ENCODE results near the gene WNT9B. TPM values are rescaled to one million over a fixed set of nuclear protein-coding genes. Genes with fewer than 3 reads are reported as not detected.

Gene WNT9B
- total and polyA plus RNA-seq, 11 donors, result 0.19 to 1.4 (median 0.53) TPM

DNA sequence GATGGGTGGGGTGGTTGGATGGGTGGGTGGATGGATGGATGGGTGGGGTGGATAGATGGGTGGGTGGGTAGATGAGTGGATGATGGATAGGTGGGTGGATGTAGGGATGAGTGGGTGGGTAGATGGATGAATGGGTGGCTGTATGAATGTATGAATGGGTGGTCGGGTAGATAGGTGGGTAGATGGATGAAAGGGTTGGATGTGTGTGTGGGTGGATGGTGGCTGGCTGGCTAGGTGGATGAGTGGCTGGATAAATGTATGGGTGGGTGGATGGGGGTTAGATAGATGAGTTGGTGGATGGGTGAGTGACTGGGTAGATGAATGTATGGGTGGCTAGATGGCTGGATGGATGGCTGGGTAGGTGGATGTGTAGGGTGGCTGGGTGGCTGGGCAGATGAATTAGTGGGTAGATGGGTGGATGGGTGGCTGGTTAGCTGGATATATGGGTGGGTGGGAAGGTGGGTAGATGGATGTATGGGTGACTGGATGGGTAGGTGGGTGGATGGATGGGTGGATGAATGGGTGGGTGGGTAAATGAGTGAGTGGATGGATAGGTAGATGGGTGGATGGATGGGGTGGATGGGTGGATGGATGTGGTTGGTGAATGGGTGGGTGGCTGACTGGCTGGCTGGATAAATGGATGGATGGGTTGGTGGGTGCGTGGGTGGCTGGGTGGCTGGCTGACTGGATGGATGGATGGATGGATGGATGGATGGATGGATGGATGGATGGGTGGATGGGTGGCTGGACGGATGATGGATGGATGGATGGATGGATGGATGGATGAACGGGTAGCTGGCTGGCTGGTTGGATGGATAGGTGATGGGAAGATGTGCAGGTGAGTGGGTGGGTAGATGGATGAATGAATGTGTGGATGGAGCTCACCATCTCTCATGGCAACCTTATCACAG is 52.6 kb downstream of the WNT9B start:
- Histone ChIP-seq H3K27ac (no peak overlapping the region), H3K4me3 (no peak overlapping the region), H3K4me1 (peaks cover 0 to 15% (median 6%) of the 10 kb centered on the region in 12 donors), H3K36me3 (no peaks in the 10 kb centered on the region), H3K9me3 (peaks cover 0 to 4% (median 0%) of the 10 kb centered on the region in 12 donors), H3K27me3 (no peaks in the 10 kb centered on the region)
- no peak for DNase-seq
- no peak for ATAC-seq
- WGBS, 4 donors, result 89 to 94% (median 92%) methylated on average over 4 of the region's 4 CpGs
- TF ChIP-seq POLR2A (IDR thresholded peaks at IDR 0.05), result no peak
- TF ChIP-seq, protein P1, sequence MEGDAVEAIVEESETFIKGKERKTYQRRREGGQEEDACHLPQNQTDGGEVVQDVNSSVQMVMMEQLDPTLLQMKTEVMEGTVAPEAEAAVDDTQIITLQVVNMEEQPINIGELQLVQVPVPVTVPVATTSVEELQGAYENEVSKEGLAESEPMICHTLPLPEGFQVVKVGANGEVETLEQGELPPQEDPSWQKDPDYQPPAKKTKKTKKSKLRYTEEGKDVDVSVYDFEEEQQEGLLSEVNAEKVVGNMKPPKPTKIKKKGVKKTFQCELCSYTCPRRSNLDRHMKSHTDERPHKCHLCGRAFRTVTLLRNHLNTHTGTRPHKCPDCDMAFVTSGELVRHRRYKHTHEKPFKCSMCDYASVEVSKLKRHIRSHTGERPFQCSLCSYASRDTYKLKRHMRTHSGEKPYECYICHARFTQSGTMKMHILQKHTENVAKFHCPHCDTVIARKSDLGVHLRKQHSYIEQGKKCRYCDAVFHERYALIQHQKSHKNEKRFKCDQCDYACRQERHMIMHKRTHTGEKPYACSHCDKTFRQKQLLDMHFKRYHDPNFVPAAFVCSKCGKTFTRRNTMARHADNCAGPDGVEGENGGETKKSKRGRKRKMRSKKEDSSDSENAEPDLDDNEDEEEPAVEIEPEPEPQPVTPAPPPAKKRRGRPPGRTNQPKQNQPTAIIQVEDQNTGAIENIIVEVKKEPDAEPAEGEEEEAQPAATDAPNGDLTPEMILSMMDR (IDR thresholded peaks at IDR 0.05), result no peak
- intact Hi-C loops (cut with DNase I), result no loop called here

DNA sequence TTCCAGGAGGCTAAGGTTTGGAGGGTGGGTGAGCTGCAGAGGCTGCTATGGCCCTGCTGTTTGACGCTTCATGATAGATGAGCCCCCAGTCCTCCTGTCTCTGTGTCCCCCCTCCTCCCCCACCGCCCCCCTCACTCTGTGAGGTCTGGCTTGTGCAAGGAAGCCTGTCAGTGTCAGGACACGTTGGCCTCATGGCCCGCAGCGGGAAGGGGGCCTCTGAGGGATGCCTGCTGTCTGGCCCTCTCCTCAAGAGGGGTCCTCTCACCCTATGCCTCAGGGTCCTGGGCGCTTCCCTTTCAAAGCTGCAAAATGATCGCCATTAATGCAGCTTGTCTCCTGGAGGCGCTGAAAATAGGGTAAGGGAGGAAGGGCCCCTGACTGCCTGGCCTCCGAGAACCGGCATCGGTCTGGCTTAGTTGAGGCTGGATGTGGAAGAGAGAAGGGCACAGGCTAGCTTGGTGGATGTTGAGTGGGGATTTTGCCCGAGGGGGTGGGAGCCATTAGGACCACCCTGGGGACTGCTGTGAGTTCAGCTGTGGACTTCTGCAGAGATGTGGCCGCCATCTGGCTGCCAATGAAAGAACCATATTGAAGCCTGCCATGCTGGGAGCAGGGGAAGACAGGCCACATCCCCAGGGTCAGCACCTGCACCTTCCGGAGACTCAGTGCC is 56.8 kb downstream of the WNT9B start:
- no peaks in the 10 kb centered on the region for H3K36me3 ChIP-seq
- 59 to 75% (median 67%) methylated on average over 9 to 14 of the region's 14 CpGs for WGBS, 4 donors
- H3K4me1 ChIP-seq, result peaks cover 0 to 15% (median 6%) of the 10 kb centered on the region in 12 donors
- H3K27me3 ChIP-seq, result no peaks in the 10 kb centered on the region
- no peak for DNase-seq
- H3K4me3 ChIP-seq, result no peak overlapping the region
- H3K27ac ChIP-seq, result no peak overlapping the region
- intact Hi-C loops (cut with DNase I), result no loop called here
- TF ChIP-seq POLR2A (IDR thresholded peaks at IDR 0.05), result no peak
- TF ChIP-seq, protein P1 (IDR thresholded peaks at IDR 0.05), result no peak
- ATAC-seq, result no peak
- H3K9me3 ChIP-seq, result no peaks in the 10 kb centered on the region

DNA sequence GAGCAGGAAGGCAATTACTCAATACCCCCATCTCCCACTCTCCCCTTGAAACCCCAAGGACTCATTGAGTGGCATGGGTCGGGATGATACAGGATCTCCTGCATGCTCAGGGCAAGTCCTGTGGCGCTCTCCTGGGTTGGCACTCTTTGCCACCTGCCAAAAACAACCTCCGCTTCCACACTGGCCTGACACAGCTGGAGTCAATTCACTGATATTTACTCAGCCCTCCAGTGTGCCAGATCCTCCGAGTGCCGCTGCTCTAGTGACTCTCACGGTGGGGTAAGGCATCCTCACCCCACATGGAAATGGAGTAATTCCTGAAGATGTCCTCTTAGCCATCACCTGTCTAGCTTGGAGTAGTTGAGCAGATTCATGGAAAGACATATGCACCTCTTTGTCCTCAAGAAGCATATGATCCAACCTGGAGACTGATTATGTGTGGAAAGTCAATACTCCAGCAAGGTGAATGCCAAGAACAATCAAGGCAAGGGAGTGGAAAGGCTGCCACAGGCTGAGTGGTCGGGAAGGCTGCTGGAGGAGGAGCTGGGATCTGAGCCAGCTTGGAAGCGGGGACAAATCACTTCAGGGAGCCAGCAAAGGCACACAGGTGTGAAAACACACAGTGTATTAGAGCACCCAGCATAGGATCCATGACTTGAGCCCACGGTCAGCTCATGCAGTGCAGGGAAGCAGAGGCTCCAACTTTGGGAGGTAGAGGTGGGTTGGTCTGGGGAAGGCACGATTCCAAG is 59.0 kb downstream of the WNT9B start:
- Histone ChIP-seq H3K36me3 (no peaks in the 10 kb centered on the region), H3K4me3 (no peak overlapping the region), H3K27ac (no peak overlapping the region), H3K4me1 (peaks cover 0 to 15% (median 6%) of the 10 kb centered on the region in 12 donors), H3K9me3 (no peaks in the 10 kb centered on the region), H3K27me3 (no peaks in the 10 kb centered on the region)
- no peak for DNase-seq
- intact Hi-C loops (cut with DNase I), result loop anchor here in 1 of 10 donors (5.0 kb wide), 1 partner anchor 48 kb away; no protein-coding TSS in a partner anchor
- 76 to 85% (median 80%) methylated on average over 10 of the region's 10 CpGs for WGBS, 4 donors
- ATAC-seq, result no peak
- no peak for TF ChIP-seq POLR2A (IDR thresholded peaks at IDR 0.05)
- TF ChIP-seq, protein P1 (IDR thresholded peaks at IDR 0.05), result no peak
